SK-N-SH (cell line): ENCODE data around the gene ZNF804A. TPM values are rescaled to one million over a fixed set of nuclear protein-coding genes. Genes with fewer than 3 reads are reported as not detected.

Experiments
- CTCF ChIA-PET: fragments of 300-600, 350-600 bp; formaldehyde crosslinking; extraction: SDS; loops from one replicate; lab custom pipeline; 2021; lab: Yijun Ruan, JAX
- POLR2A ChIA-PET: fragments of 350-600 bp; sonication (Branson Sonifier 250); formaldehyde crosslinking; extraction: SDS; loops from one replicate; lab custom pipeline; 2020; ENCODE audit warnings: antibody characterized with exemption, inconsistent platforms; lab: Yijun Ruan, JAX
- DNase-seq: peaks from one replicate; pipeline ENCODE4 v3.0.0; 2012
- H2AFZ ChIP-seq: fragments of 200-600 bp; sonication (generic); 2 replicates; pipeline ENCODE4 v1.8.1; 2016; ENCODE audit warnings: antibody characterized with exemption, mild to moderate bottlenecking, low read depth
- H3F3A ChIP-seq: fragments of 200-600 bp; sonication (generic); replicated peaks from 2 replicates; pipeline ENCODE3; 2016; ENCODE audit warnings: antibody characterized with exemption, mild to moderate bottlenecking; ENCODE audit not compliant: insufficient read depth
- H3K27ac ChIP-seq, 2 experiments: fragments of 200-500 bp in 1 of 2; fragments of 200-600 bp in 1 of 2; sonication (Bioruptor generic) in 1 of 2; sonication (generic), shearing (Covaris generic) in 1 of 2; 2 replicates each; pipeline versions ENCODE4 v1.5.1 to v1.6.1; 2014 to 2016; ENCODE audit warnings: low read depth in 2 of 2, inconsistent platforms in 1 of 2, low read length in 1 of 2, mild to moderate bottlenecking in 1 of 2, mixed read lengths in 1 of 2
- H3K27me3 ChIP-seq: fragments of 200-600 bp; sonication (generic), shearing (Covaris generic); 2 replicates; pipeline ENCODE4 v1.6.1; 2016; ENCODE audit warnings: mixed run types; ENCODE audit not compliant: insufficient read depth
- H3K36me3 ChIP-seq, 2 experiments: fragments of 200-500 bp in 1 of 2; fragments of 200-600 bp in 1 of 2; sonication (Bioruptor generic) in 1 of 2; sonication (generic) in 1 of 2; replicated peaks in 1 of 2; 2 replicates each; pipeline versions ENCODE3 to v1.5.1; 2014 to 2016; ENCODE audit warnings: low read length in 1 of 2, mild to moderate bottlenecking in 1 of 2; ENCODE audit not compliant: insufficient read depth in 2 of 2, control insufficient read depth in 1 of 2
- H3K4me1 ChIP-seq, 2 experiments: fragments of 200-500 bp in 1 of 2; fragments of 200-600 bp in 1 of 2; sonication (Bioruptor generic) in 1 of 2; sonication (generic), shearing (Covaris generic) in 1 of 2; 2 replicates each; pipeline versions ENCODE4 v1.5.1 to v1.6.1; 2014 to 2016; ENCODE audit warnings: low read depth in 1 of 2, low read length in 1 of 2, mixed run types in 1 of 2; ENCODE audit not compliant: insufficient read depth in 2 of 2, control insufficient read depth in 1 of 2
- H3K4me2 ChIP-seq: fragments of 200-600 bp; sonication (generic), shearing (Covaris generic); 2 replicates; pipeline ENCODE4 v1.6.1; 2017; ENCODE audit warnings: mixed run types
- H3K4me3 ChIP-seq, 2 experiments: fragments of 200-500 bp in 1 of 2; fragments of 200-600 bp in 1 of 2; sonication (Bioruptor generic) in 1 of 2; sonication (generic), shearing (Covaris generic) in 1 of 2; 2 replicates each; pipeline versions ENCODE4 v1.5.1 to v1.8.1; 2014 to 2016; ENCODE audit warnings: low read depth in 2 of 2, inconsistent platforms in 1 of 2, low read length in 1 of 2, mild to moderate bottlenecking in 1 of 2, mixed read lengths in 1 of 2, moderate library complexity in 1 of 2
- H3K79me2 ChIP-seq: fragments of 200-600 bp; sonication (generic); 2 replicates; pipeline ENCODE4 v1.8.1; 2017; ENCODE audit warnings: mild to moderate bottlenecking; ENCODE audit not compliant: insufficient read depth
- H3K9ac ChIP-seq: fragments of 200-600 bp; sonication (generic); 2 replicates; pipeline ENCODE4 v1.6.1; 2017; ENCODE audit warnings: mixed run types
- H3K9me2 ChIP-seq: fragments of 200-600 bp; sonication (generic); 2 replicates; pipeline ENCODE4 v1.6.1; 2017; ENCODE audit warnings: mixed run types
- H3K9me3 ChIP-seq: fragments of 200-600 bp; sonication (generic); 2 replicates; pipeline ENCODE4 v1.6.1; 2017; ENCODE audit warnings: mixed run types, mild to moderate bottlenecking, moderate library complexity
- H4K20me1 ChIP-seq: fragments of 200-600 bp; sonication (generic); 2 replicates; pipeline ENCODE4 v1.6.1; 2017; ENCODE audit warnings: mild to moderate bottlenecking, mixed run types; ENCODE audit not compliant: insufficient read depth
- CHD2 ChIP-seq: fragments of 150-350 bp; IDR thresholded peaks from 2 replicates; pipeline ENCODE4 v1.6.1; 2018; ENCODE audit warnings: low read length; ENCODE audit not compliant: partially characterized antibody
- ELF1 ChIP-seq: IDR thresholded peaks from 2 replicates; pipeline ENCODE4 v1.4.0; 2012
- EP300 ChIP-seq, 2 experiments: IDR thresholded peaks; 2 replicates each; pipeline versions ENCODE4 v1.4.0 to v1.6.1; 2012; ENCODE audit warnings: borderline replicate concordance in 1 of 2, low read depth in 1 of 2, low read length in 1 of 2
- FOSL2 ChIP-seq: IDR thresholded peaks from 2 replicates; pipeline ENCODE4 v1.4.0; 2012; ENCODE audit warnings: low read depth, mild to moderate bottlenecking, moderate library complexity, borderline replicate concordance
- FOXJ3 ChIP-seq: sonication (generic); formaldehyde crosslinking; IDR thresholded peaks from 2 replicates; pipeline ENCODE4 v1.5.1; 2020; ENCODE audit warnings: mild to moderate bottlenecking, missing genetic modification reagents
- GATA2 ChIP-seq: sonication (generic); formaldehyde crosslinking; IDR thresholded peaks from 2 replicates; pipeline ENCODE4 v1.5.0; 2020; ENCODE audit warnings: mild to moderate bottlenecking, missing genetic modification reagents
- JUND ChIP-seq: IDR thresholded peaks from 2 replicates; pipeline ENCODE4 v1.4.0; 2012
- MEF2A ChIP-seq: IDR thresholded peaks from 2 replicates; pipeline ENCODE4 v1.4.0; 2012; ENCODE audit warnings: low read depth, borderline replicate concordance
- NRF1 ChIP-seq: IDR thresholded peaks from 2 replicates; pipeline ENCODE4 v1.6.1; 2012; ENCODE audit warnings: low read depth, mild to moderate bottlenecking, low read length
- PBX3 ChIP-seq: IDR thresholded peaks from 2 replicates; pipeline ENCODE4; 2012
- RAD21 ChIP-seq: IDR thresholded peaks from 2 replicates; pipeline ENCODE4 v1.6.1; 2012; ENCODE audit warnings: mild to moderate bottlenecking, low read length
- RFX5 ChIP-seq: IDR thresholded peaks from 2 replicates; pipeline ENCODE4 v1.6.1; 2012; ENCODE audit warnings: mild to moderate bottlenecking, improper control_type of control experiment, low read length
- SIN3A ChIP-seq: IDR thresholded peaks from 2 replicates; pipeline ENCODE4 v1.6.1; 2012; ENCODE audit warnings: low read depth, mild to moderate bottlenecking, low read length, moderate library complexity, borderline replicate concordance
- WGBS: methylation state at CpG from one replicate; pipeline ENCODE4 v1.1.6; 2017; ENCODE audit warnings: low lambda C conversion rate; 5-methylcytosine and 5-hydroxymethylcytosine counted together
- polyA plus RNA-seq, 3 experiments: library from polyadenylated mRNA; depleted of rRNA; stranded (reverse); fragments of >200 nt; gene quantifications; 2 replicates each; pipeline ENCODE4 v1.2.3, GENCODE V29; 2012
- TF ChIP-seq, protein P1 (sequence below): IDR thresholded peaks from 2 replicates; pipeline ENCODE4 v1.4.0; 2012; ENCODE audit warnings: low read depth, borderline replicate concordance

Gene ZNF804A
- polyA plus RNA-seq, 1 of the 3 experiments (the other 2 are of a cell fraction), result 0.02 TPM

DNA sequence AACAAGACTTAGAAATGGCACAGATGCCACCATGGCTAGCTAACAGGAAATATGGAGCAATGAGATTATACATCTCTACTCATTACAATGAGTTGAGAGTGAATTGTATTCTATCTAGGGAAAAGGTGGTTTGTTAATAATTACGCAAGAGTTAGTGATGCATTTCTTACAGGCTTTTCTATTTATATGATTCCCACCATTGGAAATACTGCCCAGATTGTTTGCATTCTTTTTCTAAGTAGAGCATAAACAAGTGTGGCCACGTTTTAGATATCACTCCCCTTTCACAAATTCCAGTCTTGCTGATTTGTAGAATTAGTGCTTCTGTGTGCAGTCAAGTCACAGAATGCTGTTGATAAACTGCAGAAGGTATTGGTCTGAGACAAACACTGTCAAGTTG lies 56.6 kb downstream of the ZNF804A start:
- Histone ChIP-seq H3K27ac (no peak overlapping the region), H2AFZ (no peak overlapping the region), H3K27me3 (no peaks in the 10 kb centered on the region), H4K20me1 (no peaks in the 10 kb centered on the region), H3F3A (no peaks in the 10 kb centered on the region), H3K4me1 (no peaks in the 10 kb centered on the region), H3K79me2 (no peaks in the 10 kb centered on the region), H3K36me3 (no peaks in the 10 kb centered on the region), H3K4me3 (no peak overlapping the region), H3K4me2 (no peak overlapping the region), H3K9me2 (no peaks in the 10 kb centered on the region), H3K9ac (no peak overlapping the region), H3K9me3 (no peaks in the 10 kb centered on the region)
- POLR2A ChIA-PET, result no interaction called here
- TF ChIP-seq CHD2 (no peak), SIN3A (no peak), NRF1 (no peak), JUND (no peak), FOXJ3 (no peak), FOSL2 (no peak), RFX5 (no peak), GATA2 (no peak), MEF2A (no peak), ELF1 (no peak), EP300 (IDR thresholded peaks at IDR 0.05; ENCODE audit: borderline replicate concordance in 1 of 2, low read depth in 1 of 2, low read length in 1 of 2) (no peak)
- TF ChIP-seq, protein P1, sequence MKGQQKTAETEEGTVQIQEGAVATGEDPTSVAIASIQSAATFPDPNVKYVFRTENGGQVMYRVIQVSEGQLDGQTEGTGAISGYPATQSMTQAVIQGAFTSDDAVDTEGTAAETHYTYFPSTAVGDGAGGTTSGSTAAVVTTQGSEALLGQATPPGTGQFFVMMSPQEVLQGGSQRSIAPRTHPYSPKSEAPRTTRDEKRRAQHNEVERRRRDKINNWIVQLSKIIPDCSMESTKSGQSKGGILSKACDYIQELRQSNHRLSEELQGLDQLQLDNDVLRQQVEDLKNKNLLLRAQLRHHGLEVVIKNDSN, result no peak
- CTCF ChIA-PET, result no interaction called here
- 48% methylated on average over 2 of the region's 2 CpGs for WGBS
- DNase-seq, result no peak

DNA sequence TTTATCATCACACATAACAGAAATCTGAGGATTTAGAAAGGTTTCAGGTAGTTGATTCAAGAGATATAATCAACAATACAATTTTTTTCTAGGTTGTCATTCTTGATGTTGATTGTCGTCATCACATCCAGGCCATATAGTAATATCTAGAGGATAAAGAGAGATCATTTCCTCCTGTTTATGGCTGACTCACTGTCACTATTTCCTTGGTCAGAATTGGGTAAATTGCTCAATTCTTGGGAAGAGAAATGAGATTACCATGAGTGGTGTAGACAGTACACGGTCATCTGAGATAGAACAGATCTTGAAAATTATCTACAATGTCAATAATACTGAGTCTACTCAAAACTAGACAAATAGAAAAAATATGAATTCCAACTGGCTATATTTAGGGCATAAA lies 78.8 kb downstream of the ZNF804A start:
- Histone ChIP-seq H3K36me3 (no peaks in the 10 kb centered on the region), H4K20me1 (no peaks in the 10 kb centered on the region), H3F3A (no peaks in the 10 kb centered on the region), H3K4me3 (no peak overlapping the region), H3K4me1 (no peaks in the 10 kb centered on the region), H3K79me2 (no peaks in the 10 kb centered on the region), H3K27me3 (no peaks in the 10 kb centered on the region), H3K4me2 (no peak overlapping the region), H3K9me3 (no peaks in the 10 kb centered on the region), H3K27ac (no peak overlapping the region), H3K9ac (no peak overlapping the region), H2AFZ (no peak overlapping the region), H3K9me2 (no peaks in the 10 kb centered on the region)
- ChIA-PET CTCF (no interaction called here), POLR2A (no interaction called here)
- 39% methylated on average over 2 of the region's 2 CpGs for WGBS
- DNase-seq, result no peak
- TF ChIP-seq PBX3 (no peak), RAD21 (no peak)
- TF ChIP-seq, protein P1, result no peak
